ENCODE data around the gene FGF22.
"Not testable (repeated sequence)": the region's sequence is repeated elsewhere in the genome, so short reads cannot be mapped to it uniquely, and the experiment has no call there.

FGF22 gene

DNA sequence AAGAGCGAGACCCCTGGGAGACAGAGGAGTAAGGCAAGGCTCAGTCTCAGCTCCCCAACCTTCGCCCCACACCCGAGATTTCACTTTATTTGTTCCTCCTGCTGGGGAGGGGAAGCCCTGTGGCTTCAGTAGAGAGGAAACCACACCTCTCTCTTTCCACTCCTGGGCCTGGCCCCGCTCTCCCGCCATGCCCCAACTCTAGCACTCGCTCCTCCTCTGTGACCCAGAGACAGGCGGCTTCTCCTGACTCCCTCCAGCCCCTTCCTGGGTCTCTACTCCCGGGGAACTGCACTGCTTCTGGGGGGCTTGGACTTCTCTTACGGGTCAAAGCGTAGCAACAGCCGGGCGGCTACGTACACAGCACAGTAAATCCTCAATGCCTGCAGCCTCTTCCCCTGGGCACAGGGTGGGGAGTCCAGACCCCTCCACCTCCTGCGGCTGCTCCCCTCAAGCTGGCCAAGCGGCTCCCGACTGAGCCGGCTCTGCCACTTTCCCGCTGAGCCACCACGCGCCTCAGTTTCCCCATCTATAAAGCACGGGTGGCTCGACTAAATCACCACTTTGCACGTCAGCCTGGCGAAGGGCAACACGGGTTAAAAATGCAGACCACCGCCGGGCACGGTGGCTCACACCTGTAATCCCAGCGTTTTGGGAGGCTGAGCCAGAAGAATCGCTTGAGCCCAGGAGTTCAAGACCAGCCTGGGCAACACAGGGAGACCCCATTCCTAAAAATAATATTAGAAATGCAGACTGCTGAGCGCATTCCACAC, 21.9 kb downstream of the FGF22 start:
- peak; percentile 78 for DNase-seq

DNA sequence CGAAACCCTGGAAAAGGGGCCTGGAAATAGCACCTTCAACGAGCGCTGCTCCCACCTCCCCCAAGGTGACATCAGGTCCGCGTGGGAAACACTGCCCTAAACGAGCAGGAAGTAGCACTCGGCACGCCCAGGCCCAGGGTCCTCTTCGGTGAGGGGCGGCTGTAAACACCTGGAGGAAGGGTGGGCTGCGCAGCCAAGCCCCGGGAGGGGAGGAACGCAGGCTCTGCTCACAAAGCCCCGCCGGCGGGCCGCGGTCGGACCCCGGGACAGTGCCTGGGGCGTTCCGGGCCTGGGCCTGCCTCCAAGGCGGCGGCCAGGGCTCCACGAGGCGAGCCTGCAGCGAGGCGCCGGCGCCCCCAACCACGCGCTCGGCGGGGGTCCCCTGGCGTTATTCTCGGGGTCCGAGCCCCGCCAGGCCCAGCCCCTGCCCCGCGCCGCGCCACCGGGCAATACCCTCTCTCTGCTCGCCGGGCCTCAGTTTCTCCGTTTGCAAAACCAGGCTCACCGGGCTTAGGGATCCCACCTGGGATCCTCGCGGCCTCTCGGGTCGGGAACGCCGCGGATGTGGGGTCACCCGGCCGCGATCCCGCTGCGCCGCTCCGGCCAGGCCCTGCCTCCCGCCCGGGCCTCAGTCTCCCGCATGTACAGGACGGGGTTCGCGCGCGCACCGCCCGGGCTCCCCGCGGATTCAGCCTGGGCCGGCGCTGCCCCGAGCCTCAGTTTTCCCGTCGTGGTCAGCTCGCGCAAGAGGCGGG, 22.7 kb downstream of the FGF22 start:
- DNase-seq: peak; percentile 72

DNA sequence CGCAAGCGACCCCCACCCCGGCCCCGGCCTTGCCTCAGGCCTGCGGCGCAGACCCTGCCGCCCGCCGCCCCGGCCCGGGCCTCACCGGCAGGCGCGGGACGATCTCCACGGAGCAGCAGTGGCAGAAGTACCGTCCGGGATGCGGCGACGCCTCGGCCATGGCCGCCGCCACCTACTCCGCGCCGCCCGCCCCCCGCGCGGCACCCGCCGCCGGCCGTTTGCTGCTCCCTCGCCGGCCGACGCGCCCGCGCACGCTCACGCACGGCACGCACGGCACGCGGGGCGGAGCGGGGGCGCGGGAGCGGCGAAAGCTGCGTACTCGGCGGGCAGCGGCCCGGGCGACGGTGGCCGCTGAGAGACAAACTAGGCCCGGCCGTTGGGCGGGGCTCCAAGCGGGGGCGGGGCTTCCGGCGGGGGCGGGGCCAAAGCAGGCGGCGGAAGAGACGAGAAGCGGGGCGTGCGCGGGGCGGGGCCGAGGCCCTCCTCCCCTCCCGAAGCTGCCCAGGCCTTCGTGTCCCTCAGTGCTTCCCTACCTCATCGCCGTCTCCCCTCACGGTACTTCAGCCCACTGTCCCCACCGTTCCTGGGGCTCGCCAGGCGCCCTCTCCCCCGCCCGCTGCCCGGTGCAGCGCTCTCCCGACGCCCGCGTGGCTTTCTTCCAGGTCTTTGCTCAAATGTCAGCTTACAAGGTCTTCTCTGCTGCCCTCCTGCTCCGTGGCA, 23.4 kb downstream of the FGF22 start, which contains the start of gene RNF126:
RNF126 (minus strand) TSS at position 253 of the 720 bp plus-strand sequence; CDS start at position 160, 93 bp downstream.
- DNase-seq: peak; percentile 85

DNA sequence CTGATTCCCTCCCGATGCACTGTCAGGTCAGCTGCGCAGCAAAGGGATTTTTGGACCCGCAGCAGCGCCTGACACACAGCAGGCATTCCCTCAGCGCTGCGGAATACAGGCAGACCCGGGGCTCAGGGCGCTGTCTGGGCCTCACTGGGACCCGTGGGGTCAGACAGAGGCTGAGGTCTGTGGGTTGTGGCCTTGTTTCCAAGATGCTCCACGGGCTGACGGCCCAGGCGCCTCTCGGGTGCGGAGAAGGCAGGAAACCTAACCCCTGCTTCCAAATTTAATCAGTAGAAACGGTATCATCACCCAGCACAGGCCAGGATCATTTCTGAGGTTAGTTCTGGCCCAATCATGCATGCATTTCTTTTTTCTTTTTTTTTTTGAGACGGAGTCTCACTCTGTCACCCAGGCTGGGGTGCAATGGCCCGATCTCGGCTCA, 24.0 kb downstream of the FGF22 start:
- DNase-seq: no peak

DNA sequence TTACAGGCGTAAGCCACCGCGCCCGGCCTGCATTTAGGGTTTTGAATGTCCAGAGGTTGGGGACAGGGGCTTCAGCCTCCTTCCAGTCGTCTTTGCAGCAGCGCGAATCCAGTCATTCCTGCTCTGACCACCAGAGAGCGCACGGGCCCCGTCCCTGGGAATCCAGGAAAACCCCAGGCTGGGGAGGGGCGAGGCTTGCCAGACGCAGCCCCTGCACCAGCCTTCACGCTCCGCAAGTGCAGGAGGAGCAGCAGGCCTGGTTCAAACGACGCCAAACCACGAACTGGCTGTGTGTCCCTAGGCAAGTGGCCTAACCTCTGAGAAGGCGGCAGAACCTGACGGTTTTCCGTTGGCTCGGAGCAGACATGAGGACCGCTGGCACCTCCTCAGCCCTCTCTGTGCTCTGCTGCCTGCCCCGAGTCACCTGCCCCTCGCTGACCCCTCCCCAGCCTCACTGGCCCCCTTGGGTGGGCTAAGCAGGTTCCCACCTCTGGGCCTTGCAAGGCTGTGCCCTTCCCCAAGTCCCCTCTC, 25.3 kb downstream of the FGF22 start:
- DNase-seq: peak; percentile 76

DNA sequence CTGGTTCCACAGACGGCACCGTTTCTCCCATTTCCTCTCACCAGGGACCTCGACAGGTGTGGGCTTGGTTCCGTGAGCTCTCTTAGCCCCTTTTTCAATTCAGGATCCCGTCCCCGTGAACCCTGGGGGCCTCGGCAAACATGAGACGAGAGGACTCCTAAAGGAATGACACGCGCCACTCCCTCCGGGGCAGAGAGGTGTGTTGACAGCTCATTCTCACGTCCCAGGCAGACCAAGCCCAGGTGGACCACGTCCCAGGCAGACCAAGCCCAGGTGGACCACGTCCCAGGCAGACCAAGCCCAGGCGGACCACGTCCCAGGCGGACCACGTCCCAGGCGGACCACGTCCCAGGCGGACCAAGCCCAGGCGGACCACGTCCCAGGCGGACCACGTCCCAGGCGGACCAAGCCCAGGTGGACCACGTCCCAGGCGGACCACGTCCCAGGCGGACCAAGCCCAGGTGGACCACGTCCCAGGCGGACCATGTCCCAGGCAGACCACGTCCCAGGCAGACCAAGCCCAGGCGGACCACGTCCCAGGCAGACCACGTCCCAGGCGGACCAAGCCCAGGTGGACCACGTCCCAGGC, 27.4 kb downstream of the FGF22 start:
- DNase-seq: not testable (repeated sequence)

DNA sequence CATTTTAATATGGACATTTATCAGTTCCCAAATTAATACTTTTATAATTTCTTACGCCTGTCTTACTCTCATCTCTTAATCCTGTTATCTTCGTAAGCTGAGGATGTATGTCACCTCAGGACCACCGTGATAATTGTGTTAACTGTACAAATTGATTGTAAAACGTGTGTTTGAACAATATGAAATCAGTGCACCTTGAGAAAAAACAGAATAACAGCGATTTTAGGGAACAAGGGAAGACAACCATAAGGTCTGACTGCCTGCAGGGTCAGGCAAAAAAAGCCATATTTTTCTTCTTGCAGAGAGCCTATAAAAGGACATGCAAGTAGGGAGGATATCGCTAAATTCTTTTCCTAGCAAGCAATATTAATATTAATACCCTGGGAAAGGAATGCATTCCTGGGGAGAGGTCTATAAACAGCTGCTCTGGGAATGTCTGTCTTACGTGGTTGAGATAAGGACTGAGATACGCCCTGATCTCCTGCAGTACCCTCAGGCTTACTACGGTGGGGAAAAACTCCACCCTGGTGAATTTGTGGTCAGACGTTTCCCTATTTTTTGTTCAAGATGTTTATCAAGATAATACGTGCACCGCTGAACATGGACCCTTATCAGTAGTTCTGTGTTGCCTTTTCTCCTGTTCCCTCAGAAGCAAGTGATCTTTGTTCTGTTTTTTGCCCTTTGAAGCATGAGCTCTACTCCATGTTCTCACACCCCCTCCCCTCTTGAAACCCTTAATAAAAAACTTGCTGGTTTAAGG, 29.2 kb downstream of the FGF22 start:
- not testable (repeated sequence) for DNase-seq

DNA sequence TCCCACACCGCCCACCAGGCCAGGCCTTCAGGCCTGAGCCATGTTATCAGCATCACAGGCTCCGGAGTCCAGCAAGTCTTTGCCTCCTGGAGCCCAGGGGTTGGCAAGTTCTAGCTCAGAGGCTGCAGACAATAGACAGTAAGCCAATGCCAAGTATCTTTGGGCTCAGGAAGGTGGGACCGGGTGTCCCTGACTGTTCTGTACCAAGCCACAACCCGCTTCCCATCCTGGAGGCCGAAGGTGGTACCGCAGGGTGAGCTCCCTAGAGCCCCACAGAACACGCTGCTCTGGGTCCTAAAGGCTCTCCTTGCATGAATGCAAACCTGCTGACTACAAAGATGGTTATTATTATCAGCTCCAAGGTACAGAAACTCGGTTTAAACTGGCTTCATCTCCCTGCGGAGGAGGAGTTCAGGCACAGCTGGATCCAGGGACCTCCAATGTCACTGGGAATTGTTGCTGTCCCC, 31.0 kb downstream of the FGF22 start:
- DNase-seq: no peak

DNA sequence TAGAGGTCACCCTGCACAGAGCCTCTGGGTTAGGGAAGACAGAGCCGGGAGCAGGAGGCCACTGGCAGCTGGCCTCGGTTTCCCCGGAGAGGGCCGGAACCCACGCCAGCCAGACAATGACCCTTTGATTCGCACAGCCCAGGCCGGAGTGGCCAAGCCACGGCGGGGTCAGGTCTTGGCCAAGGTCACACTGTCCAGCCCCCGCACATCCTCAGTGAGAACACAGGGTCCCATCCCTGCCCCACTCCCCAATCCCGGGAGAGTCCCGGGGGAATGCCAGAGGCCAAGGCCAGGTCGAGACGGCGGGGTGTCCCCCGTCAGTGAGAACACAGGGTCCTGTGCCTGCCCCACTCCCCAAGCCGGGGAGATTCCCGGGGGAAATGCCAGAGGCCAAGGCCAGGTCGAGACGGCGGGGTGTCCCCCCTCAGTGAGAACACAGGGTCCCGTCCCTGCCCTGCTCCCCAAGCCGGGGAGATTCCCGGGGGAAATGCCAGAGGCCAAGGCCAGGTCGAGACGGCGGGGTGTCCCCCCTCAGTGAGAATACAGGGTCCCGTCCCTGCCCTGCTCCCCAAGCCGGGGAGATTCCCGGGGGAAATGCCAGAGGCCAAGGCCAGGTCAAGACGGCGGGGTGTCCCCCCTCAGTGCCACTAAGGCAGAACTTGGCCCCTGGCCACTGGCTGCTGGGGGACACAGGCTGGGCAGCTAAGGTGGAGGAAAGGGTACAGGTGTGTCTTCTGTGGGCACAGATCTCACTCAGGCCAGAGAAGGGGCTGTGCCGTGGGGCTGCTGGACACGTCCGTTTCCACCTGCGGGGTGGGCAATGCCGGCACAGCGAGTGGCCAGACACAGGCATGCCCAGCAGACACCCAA, 34.8 kb downstream of the FGF22 start:
- no peak for DNase-seq

DNA sequence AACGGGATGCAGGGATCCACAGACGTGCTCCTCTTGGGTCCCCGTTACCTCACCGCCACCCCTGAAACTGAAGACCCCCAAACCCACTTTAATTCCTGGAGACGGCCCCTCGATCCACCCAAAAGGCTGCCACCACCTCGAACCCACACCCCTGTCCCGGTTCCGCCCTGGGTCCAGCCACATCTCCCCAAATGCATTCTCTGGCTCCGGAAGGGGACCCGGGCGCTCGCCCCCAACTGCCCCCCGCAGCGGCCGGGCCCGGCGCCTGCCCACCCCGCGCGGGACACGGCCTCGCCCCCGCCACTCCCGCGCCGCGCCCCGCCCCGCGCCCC, 36.3 kb downstream of the FGF22 start:
- DNase-seq: no peak

DNA sequence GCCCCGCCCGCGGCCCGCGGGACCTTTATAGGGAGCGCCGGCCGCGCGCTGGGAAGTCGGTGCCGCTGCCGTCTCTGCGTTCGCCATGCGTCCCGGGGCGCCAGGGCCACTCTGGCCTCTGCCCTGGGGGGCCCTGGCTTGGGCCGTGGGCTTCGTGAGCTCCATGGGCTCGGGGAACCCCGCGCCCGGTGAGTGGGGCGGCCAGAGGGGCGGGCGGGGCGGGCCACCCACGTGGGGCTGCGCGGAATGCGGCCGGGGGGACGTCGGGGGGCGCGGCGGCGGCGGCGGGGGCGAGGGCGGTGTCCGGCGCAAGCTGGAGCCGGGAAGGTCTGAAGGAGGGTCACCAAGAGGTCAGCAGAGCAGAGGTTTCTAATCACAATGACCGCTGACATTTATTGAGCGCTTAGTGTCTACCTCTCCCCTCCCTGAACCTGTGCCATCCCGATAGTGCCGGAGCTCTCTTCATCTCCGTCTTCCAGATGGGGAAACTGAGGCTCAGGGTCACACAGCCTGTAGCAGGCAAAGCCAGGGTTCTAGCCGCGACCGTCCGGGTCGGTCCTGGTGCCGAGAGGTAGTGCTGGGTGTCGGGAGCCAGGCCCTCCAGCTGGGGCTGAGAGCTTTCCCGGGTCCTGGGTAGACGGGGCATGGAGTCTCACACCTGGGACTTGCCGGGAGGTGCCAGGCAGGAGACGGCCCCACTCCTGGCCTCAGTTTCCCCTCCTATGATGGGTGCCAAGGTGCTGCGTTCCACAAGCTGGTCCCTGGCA, 36.8 kb downstream of the FGF22 start, which contains the start of gene FSTL3:
FSTL3 (plus strand) TSS at position 54 of the 767 bp plus-strand sequence; CDS start at position 86, 32 bp downstream.
- no peak for DNase-seq

DNA sequence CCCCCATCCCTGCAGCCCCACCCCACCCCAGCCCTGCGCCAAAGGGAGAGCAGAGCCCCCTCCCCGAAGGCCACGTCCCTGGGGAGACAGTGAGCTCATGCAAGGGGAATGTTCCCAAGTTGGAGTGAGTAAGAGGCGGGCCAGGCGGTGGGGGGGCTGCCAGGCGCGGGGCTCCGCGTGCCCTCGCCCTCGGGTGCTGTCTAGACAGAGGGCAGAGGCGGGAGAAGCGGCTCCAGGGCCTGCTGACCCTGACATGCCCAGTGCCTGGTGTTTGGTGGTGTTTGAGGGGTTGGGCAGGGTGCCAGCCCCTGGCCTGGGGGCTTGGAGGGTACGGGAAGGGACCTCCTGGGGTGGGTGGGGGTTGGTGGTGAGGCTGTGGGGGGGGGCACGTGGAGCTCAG, 37.5 kb downstream of the FGF22 start:
- no peak for DNase-seq

DNA sequence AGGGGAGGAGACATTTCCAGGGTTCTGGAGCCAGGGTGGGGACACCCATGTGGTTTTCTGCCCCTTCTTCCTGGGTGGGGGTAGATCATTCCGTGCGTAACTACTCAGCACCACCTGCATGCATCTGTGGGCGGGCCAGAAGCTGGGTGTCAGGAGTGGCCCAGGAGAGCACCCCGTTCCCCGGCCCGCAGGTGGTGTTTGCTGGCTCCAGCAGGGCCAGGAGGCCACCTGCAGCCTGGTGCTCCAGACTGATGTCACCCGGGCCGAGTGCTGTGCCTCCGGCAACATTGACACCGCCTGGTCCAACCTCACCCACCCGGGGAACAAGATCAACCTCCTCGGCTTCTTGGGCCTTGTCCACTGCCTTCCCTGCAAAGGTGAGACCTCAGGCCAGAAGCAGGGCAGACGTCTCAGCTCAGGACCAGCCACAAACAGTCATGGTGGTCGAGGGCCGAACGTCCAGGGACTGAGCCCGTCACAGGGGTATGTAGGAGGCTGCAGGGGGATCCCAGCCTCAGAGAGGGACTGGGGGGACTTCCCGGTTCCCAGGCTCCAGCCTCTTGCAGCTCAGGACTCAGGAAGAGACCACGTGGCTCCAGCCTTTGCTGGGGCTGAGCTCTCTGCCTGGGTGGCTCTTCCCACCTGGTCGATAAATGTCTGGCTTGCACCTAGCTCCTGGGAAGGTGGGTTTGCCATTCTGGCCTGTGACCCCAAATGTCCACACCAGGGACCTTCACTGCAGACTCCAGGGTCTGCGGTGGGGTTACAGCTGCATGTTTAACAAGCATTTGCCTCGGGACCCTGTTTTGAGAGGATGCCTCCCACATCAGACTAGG, 38.1 kb downstream of the FGF22 start:
- no peak for DNase-seq

DNA sequence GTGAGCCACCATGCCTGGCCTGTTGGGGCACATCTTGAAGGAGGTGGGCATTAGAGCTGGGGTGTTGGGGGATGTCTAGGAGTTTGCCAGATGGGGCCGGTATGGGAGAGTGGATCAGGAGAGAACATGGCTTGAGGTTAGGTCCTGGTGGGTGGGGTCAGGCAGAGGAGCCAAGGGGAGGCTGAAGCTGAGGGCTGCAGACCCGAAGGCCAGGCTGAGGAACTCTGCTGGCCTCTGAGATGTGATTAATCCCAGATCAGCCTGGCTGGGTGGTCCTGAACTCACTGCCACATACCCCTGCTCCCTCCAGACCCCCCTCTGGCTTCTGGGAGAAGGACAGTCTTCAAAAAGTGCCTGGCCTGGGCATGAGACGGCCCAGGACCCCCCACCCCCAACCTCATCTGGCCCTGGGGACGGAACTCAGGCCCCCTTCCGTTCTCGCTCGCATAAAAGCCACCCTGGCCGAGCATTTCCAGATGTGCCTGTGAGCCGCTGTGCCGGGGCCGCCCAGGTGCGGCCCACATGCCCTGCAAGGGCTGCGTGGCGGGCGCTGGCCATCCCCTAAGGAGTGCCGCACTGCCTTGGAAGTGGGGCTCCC, 39.2 kb downstream of the FGF22 start:
- no peak for DNase-seq

DNA sequence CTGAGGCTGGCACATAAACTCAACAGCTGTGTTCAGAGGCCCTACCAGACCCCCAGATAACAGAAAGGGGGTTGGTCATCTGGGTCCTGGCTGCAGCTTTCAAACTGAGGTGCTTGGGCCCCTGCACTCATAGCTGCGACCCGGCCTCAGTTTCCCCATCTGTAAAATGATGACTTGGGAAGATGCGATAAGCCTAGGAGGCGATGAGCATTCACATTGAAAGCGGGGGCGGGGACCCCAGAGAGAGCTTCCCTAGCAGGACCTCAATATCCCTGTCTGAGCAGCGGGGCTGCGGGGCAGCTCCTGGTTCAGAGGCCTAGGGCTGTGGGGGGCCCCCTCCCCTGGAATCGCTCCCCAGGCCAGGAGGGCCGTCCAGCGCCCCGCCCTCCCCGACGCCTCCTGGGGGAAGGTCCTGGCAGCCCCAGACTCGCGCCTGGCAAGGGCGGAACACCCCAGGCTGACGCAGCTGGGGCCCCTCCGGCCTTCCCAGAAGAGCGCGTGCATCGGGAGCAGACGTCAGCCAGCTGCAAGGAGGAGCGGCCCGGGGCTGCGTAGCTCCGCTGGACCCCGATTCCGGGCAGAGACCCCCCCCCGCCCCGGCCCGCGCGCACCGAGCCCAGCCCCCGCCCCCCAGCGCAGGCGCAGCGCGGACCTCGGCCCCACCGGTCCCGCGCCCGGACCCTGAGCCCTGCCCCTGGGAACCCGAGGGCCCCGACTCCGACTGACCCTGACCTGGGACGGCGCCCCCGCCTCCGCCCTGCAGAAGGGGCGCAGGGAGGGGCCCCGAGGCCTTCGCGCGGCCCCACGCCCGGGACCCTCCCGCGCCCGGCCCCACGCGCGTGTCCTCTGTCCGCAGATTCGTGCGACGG, 40.0 kb downstream of the FGF22 start:
- DNase-seq: no peak

DNA sequence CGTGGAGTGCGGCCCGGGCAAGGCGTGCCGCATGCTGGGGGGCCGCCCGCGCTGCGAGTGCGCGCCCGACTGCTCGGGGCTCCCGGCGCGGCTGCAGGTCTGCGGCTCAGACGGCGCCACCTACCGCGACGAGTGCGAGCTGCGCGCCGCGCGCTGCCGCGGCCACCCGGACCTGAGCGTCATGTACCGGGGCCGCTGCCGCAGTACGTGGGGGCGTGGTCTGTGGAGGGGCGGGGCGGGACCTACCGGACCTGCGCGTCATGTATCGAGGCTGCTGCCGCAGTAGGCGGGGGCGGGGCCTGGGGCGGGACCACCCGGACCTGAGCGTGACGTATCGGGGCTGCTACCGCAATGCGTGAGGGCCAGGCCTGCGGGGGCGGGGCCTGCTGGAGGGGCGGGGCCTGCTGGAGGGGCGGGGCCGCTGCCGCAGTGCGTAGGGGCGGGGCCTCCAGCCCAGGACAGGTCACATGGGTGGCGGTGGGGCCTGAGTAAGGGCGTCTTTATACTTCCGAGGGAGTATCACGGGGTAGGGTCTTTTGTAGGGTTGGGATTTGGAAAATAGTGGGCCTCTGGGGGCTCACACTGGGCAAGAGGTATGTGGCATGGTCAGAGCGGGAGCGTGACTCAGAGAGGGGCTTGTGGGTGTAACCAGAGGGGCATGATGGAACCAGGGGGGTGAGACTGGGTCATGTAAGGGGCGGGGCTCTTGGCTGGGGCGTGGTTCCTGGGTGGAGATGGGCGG, 40.8 kb downstream of the FGF22 start:
- peak; percentile 97 for DNase-seq
